ENCODE measurements around the gene SMCO4. TPM values are rescaled to one million over a fixed set of nuclear protein-coding genes. Genes with fewer than 3 reads are reported as not detected.

SMCO4 gene
- total RNA-seq, 1 experiment from 2014 or later: 23.0 TPM

GRCh38 chr11:93476796-93477195 lies 66.4 kb downstream of the SMCO4 start:
- Histone ChIP-seq H3K79me2 (ENCODE audit: low read depth) (no peaks in the 10 kb centered on the region), H2AFZ (no peak overlapping the region), H3K4me2 (peak overlapping the region; percentile 35), H3K4me3 (no peak overlapping the region), H4K20me1 (ENCODE audit: insufficient read depth) (no peaks in the 10 kb centered on the region), H3K27me3 (ENCODE audit: insufficient read depth, low read depth) (no peaks in the 10 kb centered on the region), H3K9me3 (ENCODE audit: insufficient read depth, low read depth) (no peaks in the 10 kb centered on the region), H3F3A (ENCODE audit: insufficient read depth, low read depth) (no peaks in the 10 kb centered on the region), H3K9me2 (ENCODE audit: insufficient read depth) (no peaks in the 10 kb centered on the region), H3K4me1 (replicated peaks; ENCODE audit: insufficient read depth) (peaks cover 18% of the 10 kb centered on the region), H3K36me3 (ENCODE audit: low read depth) (no peaks in the 10 kb centered on the region), H3K27ac (no peak overlapping the region)
- POLR2A ChIA-PET (ENCODE audit: unreplicated experiment): no interaction called here
- TF ChIP-seq CTCF (conservative IDR thresholded peaks at IDR 0.05): no peak
- no peak for TF ChIP-seq EZH2 (IDR thresholded peaks at IDR 0.05; ENCODE audit: low read depth)
- intact Hi-C loops (cut with micrococcal nuclease; ENCODE audit: unreplicated experiment): no loop called here
- no TSS peak for BruUV-seq (replicated peaks)
- peak in 1 of 2 experiments; percentile 96 for DNase-seq
- CTCF ChIA-PET: no interaction called here

- intact Hi-C loops (cut with micrococcal nuclease; ENCODE audit: unreplicated experiment): no loop called here
- Histone ChIP-seq H4K20me1 (ENCODE audit: insufficient read depth) (no peaks in the 10 kb centered on the region), H3K27me3 (ENCODE audit: insufficient read depth, low read depth) (no peaks in the 10 kb centered on the region), H2AFZ (no peak overlapping the region), H3K4me1 (replicated peaks; ENCODE audit: insufficient read depth) (peaks cover 18% of the 10 kb centered on the region), H3K4me3 (no peak overlapping the region), H3F3A (ENCODE audit: insufficient read depth, low read depth) (no peaks in the 10 kb centered on the region), H3K9me3 (ENCODE audit: insufficient read depth, low read depth) (no peaks in the 10 kb centered on the region), H3K79me2 (ENCODE audit: low read depth) (no peaks in the 10 kb centered on the region), H3K27ac (no peak overlapping the region), H3K9me2 (ENCODE audit: insufficient read depth) (no peaks in the 10 kb centered on the region), H3K36me3 (ENCODE audit: low read depth) (no peaks in the 10 kb centered on the region), H3K4me2 (no peak overlapping the region)
- CTCF ChIA-PET: no interaction called here
- no TSS peak for BruUV-seq (replicated peaks)
- DNase-seq: no peak
- no peak for TF ChIP-seq CTCF (conservative IDR thresholded peaks at IDR 0.05)
- no peak for TF ChIP-seq EZH2 (IDR thresholded peaks at IDR 0.05; ENCODE audit: low read depth)
- POLR2A ChIA-PET (ENCODE audit: unreplicated experiment): no interaction called here
Measured at GRCh38 chr11:93474123-93474522, 69.1 kb downstream of the SMCO4 start.

GRCh38 chr11:93468290-93468689 lies 74.9 kb downstream of the SMCO4 start:
- no peaks in the 10 kb centered on the region for H3F3A ChIP-seq (ENCODE audit: insufficient read depth, low read depth)
- ChIA-PET CTCF (no interaction called here), POLR2A (ENCODE audit: unreplicated experiment) (no interaction called here)

More at GRCh38 chr11:93468290-93468689, 74.9 kb downstream of the SMCO4 start:
- BruUV-seq (replicated peaks): no TSS peak
- no peak overlapping the region for H3K4me2 ChIP-seq
- H3K79me2 ChIP-seq (ENCODE audit: low read depth): no peaks in the 10 kb centered on the region
- TF ChIP-seq CTCF (conservative IDR thresholded peaks at IDR 0.05) (no peak), EZH2 (IDR thresholded peaks at IDR 0.05; ENCODE audit: low read depth) (no peak)
- H3K4me3 ChIP-seq: no peak overlapping the region
- H2AFZ ChIP-seq: no peak overlapping the region
- no peaks in the 10 kb centered on the region for H3K27me3 ChIP-seq (ENCODE audit: insufficient read depth, low read depth)
- no peaks in the 10 kb centered on the region for H3K36me3 ChIP-seq (ENCODE audit: low read depth)
- H3K27ac ChIP-seq: no peak overlapping the region
- no peaks in the 10 kb centered on the region for H3K4me1 ChIP-seq (replicated peaks; ENCODE audit: insufficient read depth)
- no peaks in the 10 kb centered on the region for H3K9me3 ChIP-seq (ENCODE audit: insufficient read depth, low read depth)
- no peak for DNase-seq
- intact Hi-C loops (cut with micrococcal nuclease; ENCODE audit: unreplicated experiment): no loop called here
- H4K20me1 ChIP-seq (ENCODE audit: insufficient read depth): no peaks in the 10 kb centered on the region
- H3K9me2 ChIP-seq (ENCODE audit: insufficient read depth): no peaks in the 10 kb centered on the region
